ENCODE measurements around the gene PELI3.
A peak's percentile ranks its signal among the peaks of the same experiment; 100 is the strongest.
"Not testable (repeated sequence)": the region's sequence is repeated elsewhere in the genome, so short reads cannot be mapped to it uniquely, and the experiment has no call there.

PELI3 gene

GRCh38 chr11:66447012-66447411, 19.7 kb upstream of the PELI3 start:
- no peak for DNase-seq

- no peak for DNase-seq
Measured at GRCh38 chr11:66448523-66448922, 18.2 kb upstream of the PELI3 start.

DNA sequence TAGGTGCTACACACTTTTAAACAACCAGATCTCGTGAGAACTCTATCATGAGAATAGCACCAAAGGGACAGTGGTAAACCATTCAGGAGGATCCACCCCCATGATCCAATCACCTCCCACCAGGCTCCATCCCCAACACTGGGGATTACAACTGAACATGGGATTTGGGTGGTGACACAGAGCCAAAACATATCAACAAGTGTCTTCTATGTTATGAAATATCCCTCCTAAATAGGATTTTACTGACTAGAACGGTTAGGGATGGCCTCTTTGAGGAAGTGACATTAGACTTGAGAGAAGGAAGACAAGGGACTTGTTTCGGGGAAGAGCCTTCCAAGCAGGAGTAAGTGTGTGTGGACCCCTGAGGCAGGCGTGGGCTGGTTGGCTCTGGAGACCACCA, 16.1 kb upstream of the PELI3 start:
- DNase-seq: no peak

- DNase-seq: no peak
Measured at GRCh38 chr11:66451663-66452062, 15.0 kb upstream of the PELI3 start.

DNA sequence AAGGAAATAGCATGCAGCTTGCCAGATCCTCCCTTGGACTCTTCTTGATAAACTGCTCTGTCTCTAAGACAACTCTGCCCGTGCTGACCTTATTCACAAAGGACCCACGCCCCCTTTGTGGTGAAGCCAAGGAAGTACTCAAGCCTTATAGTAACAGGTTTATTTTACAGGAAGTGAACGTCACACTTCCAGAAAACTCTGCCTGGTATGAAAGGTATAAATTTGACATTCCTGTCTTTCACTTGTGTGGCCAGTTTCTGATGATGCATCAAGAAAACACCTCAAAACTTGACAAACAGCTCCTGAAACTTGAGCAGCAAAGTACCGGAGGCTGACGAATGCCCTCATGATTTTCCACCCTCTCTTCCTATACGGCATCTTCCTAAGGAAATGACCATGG, 12.5 kb upstream of the PELI3 start:
- no peak for DNase-seq

- DNase-seq: no peak
Measured at GRCh38 chr11:66454828-66455227, 11.9 kb upstream of the PELI3 start.

DNA sequence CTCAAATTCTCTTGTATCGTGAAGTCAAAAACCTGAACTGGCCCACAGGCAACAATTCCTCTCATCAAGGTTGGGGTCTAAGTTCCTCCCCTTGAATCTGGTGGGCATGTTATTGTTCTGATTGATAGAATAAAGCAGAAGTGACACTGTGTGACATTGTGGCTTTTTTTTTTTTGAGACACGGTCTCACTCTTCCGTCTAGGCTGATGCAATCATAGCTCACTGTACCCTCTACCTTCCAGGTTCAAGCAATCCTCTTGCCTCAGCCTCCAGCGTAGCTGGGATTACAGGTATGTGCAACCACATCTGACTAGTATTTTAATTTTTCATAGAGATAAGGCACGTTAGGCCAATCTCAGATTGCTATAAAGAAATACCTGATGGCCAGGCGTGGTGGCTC, 8.9 kb upstream of the PELI3 start:
- no peak for DNase-seq

- DNase-seq: no peak
Measured at GRCh38 chr11:66459138-66459778, 7.4 kb upstream of the PELI3 start.

DNA sequence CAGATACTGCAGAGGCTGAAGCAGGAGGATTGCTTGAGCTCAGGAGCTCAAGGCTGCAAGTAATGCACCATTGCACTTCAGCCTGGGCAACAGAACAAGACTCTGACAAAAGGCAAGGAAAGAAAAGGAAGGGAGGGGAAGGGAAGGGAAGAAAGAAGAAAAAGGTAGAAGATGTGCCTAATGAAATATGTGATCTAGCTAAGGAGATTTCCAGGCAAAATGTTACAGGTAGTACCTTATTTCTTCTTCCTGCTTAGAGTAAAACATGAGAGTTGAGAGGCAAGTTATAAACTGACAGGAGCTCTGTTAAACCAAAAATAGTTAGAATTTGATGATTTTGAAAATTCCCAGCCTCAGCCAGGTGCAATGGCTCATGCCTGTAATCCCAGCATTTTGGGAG, 4.7 kb upstream of the PELI3 start:
- no peak for DNase-seq

DNA sequence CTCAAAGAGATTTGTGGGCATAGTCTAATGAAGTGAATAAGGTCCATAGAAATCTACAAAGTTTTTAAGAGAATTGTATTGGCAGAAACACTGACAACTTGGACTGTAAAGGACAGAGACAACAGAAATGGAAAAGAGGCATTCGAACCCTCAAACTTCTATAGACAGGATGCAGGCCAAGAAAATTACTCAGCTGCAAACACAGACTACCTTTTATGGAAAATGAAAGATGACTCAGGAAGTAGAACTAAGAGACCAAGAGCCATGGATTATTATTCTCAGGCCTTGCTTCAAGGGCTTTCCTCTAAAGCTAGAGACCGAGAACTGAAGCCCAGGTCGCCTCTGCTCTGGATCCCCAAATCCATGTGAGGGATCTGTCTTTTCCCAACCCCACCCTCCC, 3.8 kb upstream of the PELI3 start:
- no peak for DNase-seq

- DNase-seq: not testable (repeated sequence)
Measured at GRCh38 chr11:66464116-66464515, 2.6 kb upstream of the PELI3 start.

DNA sequence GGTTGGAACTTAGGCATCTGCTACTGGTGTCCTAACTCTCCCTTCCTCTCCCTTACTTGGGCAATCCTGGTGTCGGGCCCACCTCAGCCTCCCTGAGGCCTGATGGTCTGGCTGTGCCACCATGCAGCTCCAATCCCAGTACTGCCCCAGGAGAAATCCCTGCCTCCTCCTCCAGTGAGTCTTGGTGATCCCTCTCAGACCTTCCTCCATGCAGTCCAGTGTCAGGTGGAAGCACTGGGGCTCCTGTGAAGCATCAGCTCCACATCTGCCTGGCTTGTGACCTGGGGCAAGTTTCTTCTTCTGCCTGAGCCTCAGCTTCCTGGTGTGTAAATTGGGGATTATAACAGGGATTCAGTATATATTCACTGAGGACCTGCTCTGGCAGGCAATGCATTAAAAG, 1.8 kb upstream of the PELI3 start:
- no peak for DNase-seq

DNA sequence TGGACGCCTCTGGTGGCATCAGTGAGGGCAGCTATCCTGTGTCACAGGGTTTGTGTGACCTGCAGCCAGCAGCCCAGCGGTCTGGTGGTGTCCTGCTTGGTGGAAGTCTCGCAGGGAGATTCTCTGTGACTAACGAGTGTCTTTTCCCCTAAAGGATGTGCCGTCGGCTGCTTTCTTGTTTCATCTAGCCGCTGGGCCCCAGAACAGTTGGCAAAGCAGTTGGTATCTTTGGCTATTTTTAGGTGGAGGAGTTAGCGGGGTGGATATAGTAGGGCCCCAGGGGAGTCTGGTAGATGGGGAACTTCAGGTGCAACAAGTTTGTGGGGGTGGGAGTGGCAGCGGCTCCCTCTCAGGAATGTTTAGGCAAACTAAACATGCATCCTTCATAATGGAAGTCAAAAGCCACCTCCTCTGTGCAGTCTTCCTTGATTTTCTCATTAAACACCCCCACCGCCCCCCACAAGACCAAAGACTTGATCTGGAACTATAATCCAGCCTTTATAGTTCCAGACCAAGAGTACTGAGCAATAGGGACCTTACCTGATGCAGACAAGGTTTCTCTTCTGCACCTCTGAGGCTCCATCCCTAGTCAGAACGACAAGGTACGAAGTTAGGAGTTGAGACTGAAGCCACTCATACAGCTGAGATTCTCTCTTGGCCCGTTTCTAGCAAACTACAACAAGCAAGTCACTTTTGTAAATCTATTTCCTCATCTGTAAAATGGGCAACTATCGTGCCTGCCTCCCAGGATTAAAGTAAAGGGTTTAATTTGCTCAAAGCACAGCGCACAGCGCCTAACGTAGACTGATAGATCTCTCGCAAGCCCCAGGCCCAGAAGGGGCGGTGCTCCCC, 1.1 kb upstream of the PELI3 start:
- DNase-seq: no peak

DNA sequence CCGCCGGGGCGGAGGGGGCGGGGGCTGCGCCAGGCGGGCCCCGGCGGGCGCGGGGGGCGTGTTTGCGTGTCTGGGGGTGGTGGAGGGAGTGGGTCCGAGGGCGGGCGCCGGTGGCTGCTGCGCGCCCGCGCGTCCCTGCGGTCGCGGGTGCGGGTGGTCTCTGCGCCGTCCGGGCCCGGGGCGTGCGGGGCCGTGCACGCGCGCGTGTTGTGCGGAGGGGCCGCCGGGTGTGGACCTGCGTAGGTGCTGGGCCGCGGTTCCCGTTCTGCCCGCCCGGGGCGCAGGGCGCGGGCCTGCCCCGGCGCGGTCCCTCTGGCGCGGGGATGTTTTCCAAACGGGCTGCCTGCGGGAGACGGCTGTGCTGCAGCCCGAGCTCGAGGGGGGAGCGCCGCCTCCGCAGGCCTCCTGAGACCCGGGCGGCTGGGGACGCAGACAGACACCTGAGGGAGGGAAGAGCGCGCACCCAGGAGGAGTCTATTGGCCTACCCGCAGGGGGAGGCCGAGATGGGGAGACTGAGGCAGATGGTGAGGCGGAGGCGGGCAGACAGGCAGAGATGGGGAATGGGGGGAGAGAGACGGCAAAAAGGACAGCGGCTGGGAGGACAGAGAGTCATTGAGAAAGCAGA, 442 bp downstream of the PELI3 start:
- peak; percentile 29 to 39 for DNase-seq

GRCh38 chr11:66467756-66468155, 1.1 kb downstream of the PELI3 start:
- no peak for DNase-seq

- no peak for DNase-seq
Measured at GRCh38 chr11:66468691-66469090, 2.0 kb downstream of the PELI3 start.

- no peak for DNase-seq
Measured at GRCh38 chr11:66469441-66469840, 2.7 kb downstream of the PELI3 start.

DNA sequence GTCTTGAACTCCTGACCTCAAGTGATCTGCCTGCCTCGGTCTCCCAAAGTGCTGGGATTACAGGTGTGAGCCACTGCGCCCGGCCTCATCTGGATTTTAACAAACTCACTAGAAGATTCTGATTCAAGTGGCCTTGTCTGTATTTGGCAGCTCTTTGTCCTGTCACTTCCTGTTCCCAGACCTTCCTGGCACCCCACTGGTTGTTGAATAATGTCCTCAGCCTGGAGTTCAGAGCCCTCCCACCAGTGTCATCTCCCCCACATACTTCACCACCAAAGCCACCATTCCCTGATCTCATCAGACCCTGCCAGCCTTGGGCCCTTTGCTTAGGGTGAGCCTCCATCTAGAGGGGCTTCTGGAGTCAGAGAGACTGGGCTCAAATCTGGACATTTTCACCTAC, 3.3 kb downstream of the PELI3 start:
- DNase-seq: no peak

DNA sequence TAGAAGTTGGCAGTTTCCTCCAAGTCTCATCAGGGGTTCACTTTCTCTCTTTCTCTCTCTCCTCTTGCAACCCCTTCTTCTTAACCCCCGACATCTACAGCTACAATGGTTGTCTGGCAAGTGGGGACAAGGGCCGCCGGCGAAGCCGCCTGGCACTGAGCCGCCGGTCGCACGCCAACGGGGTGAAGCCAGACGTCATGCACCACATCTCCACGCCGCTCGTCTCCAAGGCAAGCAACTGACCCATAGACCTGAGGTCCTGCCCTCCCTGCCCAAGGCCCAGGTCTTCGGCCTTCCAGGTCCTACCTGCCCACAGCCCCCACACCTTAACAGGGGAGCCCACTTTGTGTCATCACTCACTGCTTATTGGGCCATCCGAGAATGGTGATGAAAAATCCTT, 4.4 kb downstream of the PELI3 start:
- DNase-seq: no peak

DNA sequence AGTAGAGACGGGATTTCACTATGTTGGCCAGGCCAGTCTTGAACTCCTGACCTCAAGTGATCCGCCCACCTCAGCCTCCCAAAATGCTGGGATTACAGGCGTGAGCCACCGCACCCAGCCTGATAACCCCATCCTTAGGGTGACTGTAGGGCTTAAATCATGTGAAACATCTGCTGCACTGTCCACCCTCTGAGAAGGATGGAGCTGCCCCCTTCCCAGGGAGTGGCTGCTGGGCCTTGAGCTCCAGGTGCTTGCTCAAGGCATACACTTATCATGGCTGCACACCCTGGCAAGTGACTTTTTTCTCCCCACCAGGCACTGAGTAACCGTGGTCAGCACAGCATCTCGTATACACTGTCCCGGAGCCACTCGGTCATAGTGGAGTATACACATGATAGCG, 5.3 kb downstream of the PELI3 start:
- DNase-seq: no peak

GRCh38 chr11:66473167-66473566, 6.5 kb downstream of the PELI3 start:
- no peak for DNase-seq

DNA sequence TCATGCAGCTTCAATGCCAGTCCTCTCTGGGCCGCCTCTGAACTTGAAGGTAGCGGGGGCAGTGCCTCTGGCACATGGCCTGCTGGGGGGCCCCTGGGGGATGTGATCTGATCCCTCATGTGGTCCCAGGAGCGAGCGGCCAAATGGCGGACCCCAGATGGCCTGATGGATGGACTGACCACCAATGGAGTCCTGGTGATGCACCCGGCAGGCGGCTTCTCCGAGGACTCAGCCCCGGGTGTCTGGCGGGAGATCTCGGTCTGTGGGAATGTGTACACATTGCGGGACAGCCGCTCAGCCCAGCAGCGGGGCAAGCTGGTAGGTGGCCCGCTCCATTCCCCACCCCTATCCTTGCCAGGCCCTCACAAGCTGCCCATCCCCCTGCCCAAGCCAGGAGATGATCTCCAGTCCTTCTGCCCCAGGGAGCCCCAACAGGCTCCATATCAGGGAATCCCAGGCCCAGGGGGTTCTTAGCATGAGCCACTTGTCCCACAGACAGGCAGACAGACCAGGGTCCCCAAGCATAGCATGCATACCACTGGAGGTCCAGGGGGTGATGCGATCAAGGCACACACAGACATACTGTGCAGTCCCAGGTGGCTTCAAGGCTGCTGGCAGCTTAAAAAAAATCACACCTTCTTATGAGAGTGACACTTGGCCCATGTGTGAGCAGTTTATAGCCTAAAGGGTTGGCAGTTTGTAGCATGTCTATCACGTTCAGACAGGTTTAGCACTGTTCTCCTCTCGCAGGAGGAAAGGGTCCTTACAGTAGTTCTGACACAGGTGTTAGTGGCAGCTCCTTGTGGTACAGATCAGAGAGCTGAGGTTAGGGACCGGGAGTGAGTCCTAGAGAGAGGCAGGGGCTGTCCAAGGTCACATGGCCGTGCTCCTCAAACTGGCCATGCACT, 7.2 kb downstream of the PELI3 start:
- DNase-seq: no peak

Measured in stimulated activated CD4-positive, alpha-beta T cell treated with anti-CD3 and anti-CD28 coated beads, Interleukin-2, amount 100 ng/mL, for 48 hours (primary cell).